Measurements from ENCODE around the gene PLOD3.
A peak's percentile ranks its signal among the peaks of the same experiment; 100 is the strongest.

PLOD3 gene

DNA sequence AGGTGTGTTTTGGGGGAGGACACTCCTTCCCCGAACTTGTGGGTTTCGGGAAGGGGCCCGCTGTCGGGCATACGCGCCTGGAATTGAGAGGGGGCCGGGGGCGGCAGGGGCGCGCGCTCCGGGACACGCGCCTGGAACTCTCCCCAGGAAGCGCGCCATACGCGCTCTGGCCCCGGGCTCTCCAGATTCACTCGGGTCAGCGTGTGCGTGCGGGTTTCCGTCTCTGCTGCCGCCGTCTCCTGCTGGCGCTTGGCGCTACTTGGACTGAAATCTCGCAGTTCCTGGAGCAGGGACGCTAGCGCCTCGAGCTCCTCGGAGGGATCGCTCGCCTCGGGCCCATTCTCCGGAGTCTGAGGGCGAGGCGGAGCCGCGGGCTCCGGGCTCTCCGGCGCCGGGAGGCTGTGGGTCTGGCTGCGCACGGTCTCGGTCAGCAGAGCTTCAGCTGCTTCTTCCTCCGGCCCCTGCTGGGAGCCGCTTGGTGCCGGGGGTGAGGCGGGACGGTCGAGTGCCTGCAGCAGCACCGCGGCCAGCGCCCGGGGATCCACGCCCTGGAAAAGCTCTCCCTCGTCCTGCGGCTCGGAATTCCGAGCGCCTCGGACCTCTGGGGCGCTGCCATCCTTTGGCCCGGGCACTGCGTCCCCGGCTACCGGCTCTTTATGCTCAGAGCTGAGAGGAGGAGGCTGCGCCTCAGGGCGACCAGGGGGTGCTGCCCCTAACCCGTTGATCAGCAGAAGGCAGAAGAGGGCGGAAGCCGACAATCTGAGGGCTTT is 53.1 kb downstream of the PLOD3 start:
- peak; percentile 57 for DNase-seq (ENCODE audit: low spot score)

DNA sequence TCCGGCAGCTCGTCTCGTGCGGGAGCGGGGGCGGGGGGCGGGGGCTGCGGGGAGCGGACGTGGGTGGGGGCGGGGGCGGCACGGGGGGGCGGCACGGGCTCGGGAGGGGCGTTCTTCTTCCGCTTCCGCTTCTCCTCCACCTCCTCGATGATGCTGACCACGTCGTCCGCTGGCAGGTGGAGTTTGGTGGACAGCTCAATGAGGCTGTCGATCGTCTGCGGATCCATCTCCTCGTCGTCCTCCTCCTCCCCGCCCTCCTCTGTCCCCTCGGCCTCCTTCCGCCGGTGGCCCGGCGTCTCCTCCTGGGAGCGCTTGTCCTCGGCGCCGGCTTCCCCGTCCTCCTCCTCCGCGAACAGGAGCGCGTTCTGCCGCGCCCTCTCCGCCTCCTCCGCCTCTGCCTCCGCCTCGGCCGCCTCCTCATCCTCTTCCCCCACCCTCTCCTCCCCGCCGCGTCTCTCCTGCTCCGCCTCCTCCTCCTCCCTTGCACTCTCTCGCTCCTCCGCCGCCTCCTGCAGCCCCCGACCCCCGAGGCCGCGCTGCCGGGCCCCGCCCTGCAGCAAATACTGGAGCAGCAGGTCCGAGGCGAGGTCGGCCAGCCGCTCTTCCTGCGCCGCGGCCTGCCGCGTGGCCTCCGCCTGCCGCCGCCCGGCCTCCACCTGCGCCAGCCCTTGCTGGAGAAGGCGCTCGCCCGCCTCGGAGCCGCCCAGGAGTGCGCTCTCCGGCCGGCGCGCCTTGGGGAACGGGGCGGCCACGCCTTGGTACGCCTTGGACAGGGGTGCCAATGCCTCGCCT is 53.9 kb downstream of the PLOD3 start:
- peak; percentile 71 for DNase-seq (ENCODE audit: low spot score)

DNA sequence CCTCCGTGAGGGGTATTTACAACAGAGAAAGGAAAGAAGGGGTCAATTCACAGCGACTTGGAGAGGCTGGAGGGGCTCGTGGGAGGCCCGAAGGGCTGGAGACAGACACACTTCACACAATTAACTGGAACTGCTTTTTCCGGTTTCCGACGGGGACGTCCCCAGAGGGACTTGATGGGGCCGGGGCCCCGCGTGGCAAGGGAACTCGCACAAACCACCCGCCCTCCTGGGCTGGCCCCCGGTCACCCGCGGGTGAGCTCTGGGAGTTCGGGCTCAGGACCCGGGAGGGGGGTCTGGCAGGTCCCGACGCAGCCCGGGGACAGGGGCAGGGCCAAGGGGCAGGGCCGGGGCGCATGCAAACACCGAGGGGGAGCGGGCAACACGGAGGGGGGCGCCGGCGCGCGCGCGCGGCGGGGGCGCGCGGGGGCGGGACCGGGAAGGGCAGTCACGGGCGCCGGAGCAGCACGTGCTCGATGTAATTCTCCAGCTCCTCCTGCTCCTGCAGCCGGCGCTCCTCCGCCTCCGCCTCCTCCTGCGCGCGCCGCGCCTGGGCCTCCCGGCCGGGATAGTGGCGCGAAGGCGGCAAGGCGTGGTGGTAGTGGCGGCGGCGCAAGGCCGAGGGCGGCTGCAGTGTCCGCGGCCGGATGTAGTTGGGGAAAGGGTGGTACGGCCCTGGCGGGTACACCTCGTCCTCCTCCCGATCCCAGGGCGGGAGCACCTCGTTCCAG is 54.7 kb downstream of the PLOD3 start:
- peak; percentile 71 for DNase-seq (ENCODE audit: low spot score)

DNA sequence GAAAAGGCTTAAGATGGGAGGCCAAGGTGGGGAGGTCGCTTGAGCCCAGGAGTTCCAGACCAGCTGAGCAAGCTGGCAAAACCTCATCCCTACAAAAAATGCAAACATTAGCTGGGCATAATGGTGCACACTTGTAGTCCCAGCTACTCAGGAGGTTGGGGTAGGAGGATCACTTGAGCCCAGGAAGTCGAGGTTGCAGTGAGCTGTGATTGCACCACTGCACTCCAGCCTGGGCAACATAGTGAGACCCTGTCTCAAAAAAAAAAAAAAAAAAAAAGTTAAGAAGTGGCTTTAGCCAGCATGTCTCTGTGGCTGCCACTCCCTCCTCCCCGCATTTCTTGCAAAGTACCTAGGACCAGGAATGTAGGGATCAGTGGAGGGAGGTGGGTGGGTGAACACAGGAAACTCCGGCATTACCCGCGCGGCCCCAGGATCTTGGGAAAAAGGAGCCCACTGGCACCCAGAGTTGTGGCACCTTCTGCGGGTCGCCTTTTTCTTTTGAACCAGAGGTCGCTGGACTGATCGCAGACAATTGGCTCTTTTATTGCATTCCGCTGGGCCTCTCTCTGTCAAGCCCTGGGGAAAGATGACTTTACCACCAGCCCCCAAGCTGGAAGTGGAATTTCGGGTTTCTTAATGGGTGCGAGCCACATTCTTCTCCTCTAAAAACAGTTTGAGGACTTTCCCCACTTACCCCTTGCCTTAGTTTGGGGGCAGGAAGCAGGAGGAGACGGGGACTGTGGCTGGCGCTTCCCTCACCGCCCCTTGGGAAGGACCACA is 55.5 kb downstream of the PLOD3 start:
- DNase-seq (ENCODE audit: low spot score): no peak

DNA sequence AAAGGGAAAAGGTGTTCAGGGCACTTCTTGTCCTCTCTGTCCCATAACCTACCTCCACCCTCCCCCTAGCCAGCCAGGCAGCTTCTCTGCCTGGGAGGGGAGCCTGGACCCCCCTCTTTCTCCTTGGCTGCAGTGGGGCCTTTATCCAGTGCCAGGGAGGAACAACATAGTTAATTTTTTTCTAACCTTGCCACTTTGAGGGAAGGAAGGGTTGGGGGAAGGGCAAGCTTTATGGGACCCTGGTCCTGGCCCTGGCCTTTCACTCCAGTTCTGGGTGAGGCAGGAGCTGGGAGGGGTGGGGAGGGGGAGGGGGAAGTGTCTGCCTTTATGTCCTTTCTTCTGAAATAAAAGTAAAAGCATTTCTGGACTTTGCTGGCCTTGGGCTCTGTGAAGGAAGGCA is 56.5 kb downstream of the PLOD3 start:
- DNase-seq (ENCODE audit: low spot score): no peak

DNA sequence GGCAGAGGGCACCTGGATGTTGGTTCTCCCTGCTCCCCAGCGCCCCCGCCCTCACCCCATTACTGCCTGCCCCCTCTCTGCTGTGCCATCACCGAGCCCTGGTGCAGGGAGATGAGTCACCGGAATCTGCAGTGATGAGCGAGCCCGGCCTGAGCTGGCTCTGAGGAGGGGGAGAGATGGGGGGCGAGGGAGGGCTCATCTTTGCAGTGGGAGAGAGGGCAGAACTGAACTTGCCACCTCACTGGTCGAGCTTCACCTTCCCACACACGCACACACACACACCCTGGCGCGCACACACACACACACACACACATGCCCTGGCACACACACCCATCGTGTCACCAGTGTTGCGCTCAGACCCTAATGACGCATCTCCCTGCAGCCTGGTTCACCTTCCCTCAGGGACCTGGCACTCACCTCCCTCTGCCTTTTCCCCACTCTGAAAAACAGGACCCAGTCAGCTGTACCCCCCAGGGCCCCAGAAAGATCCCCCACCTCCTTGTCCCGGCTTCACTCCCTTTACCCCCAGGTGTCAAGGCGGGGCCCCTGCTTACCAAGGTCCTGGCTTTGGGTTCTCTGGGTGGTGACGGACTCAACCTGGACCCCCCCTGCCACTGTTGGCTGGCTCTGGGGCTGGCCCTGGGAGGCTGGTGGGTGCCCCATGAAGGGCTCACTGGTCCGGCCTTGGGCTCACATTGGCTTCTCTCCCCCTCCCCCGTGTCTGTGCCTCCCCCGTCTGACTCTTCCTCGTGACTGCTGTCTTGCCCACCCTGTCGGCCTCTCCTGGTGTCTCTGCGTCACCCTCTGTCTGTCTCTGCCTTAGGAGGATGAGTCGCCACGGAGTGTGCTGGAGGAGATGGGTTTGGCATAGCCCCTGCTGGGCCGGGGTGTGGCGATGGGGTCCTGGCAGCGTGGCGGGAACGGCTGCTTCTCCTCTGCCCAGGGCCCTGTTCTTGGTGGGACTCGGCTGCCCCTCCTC is 57.4 kb downstream of the PLOD3 start:
- no peak for DNase-seq (ENCODE audit: low spot score)

DNA sequence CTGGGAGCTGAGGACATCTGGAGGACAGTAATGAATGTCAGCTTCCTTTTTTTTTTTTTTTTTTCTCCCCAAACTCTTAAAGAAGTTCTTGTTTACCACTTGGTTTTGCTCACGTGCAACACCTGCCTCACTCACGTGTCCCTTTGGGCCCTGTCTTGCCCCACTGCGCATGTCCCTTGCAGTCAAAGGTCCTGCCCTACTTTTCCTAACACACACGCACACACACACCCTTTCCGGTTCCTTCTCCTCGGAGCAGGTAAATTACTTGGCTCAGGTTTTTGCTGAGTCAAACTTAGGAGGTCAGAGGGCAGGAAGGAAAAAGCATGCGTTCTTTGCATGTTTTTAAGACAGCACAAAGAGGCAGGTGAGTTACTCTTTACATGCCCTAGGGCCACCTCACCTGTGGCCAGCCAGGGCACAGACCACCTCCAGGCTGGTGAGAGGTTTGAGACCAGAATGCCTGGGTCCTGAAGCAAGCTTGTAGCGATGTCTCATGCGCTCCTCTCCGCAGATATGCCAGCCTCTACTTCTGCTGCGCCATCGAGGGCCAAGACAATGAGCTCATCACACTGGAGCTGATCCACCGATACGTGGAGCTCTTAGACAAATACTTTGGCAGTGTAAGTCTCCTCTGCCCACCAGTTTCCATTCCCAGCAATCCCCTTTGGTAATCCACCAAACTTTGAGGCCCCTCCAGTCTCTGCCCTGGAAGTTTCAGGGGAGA is 60.4 kb downstream of the PLOD3 start:
- no peak for DNase-seq (ENCODE audit: low spot score)

DNA sequence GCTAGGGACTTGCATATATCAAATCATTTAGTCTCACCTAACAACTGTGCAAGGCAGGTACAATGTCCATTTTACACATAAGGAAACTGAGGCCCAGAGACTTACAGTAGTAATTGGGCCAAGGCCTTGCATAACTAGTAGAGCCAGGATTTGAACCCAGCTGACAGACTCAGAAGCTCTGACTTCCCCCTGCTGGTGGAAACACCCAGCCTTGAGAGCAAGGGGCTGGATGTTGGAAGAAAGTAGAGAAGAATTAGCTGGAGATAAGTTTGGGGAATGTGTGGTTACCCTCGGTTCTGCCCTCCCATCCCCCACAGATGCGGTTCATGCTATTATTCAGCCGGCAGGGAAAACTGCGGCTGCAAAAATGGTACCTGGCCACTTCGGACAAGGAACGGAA is 61.1 kb downstream of the PLOD3 start:
- DNase-seq (ENCODE audit: low spot score): no peak

Data from LoVo (cell line).